Endothelial cell of umbilical vein (primary cell): ENCODE data around the gene ATPAF1. TPM values are rescaled to one million over a fixed set of nuclear protein-coding genes. Genes with fewer than 3 reads are reported as not detected.

Experiments
- BruUV-seq: library from RNA; stranded (reverse); fragments of 400-500 nt; replicated peaks from 2 replicates; lab custom pipeline; 2021; lab: Mats Ljungman, UMichigan
- CTCF ChIA-PET: fragments of 300-600, 350-600 bp; sonication (Branson Sonifier 250); formaldehyde crosslinking; loops from one replicate; lab custom pipeline; 2021; ENCODE audit warnings: antibody characterized with exemption, inconsistent platforms; lab: Charles Lee
- POLR2A ChIA-PET: fragments of 300-600, 350-600 bp; sonication (Branson Sonifier 250); formaldehyde crosslinking; loops from one replicate; lab custom pipeline; 2021; ENCODE audit warnings: antibody characterized with exemption, inconsistent platforms; lab: Charles Lee
- DNase-seq: peaks from one replicate; pipeline ENCODE4 v3.0.0-alpha.2; 2011; ENCODE audit warnings: low read depth, low spot score
- FAIRE-seq: peaks from 2 replicates; lab custom pipeline; 2011; peaks lifted over from hg19 to GRCh38; lab: Jason Lieb, UNC
- H2AFZ ChIP-seq: 2 replicates; pipeline ENCODE4 v1.6.0; 2012; ENCODE audit warnings: low read depth, low read length, control low read depth, inconsistent platforms
- H3K27ac ChIP-seq: 2 replicates; pipeline ENCODE4 v1.5.1; 2011; ENCODE audit warnings: low read depth, mild to moderate bottlenecking, control low read depth, low read length, moderate library complexity; ENCODE audit not compliant: insufficient read depth
- H3K27me3 ChIP-seq, 2 experiments: 2 replicates each; pipeline versions ENCODE4 v1.6.0 to v1.6.1; 2011; ENCODE audit warnings: low read length in 2 of 2, mixed read lengths in 1 of 2; ENCODE audit not compliant: control insufficient read depth in 2 of 2, insufficient read depth in 2 of 2
- H3K36me3 ChIP-seq, 2 experiments: 2 replicates in 1 of 2; 3 replicates in 1 of 2; pipeline ENCODE4 v1.5.1; 2011; ENCODE audit warnings: low read length in 2 of 2, mild to moderate bottlenecking in 1 of 2, moderate library complexity in 1 of 2; ENCODE audit not compliant: control insufficient read depth in 2 of 2, insufficient read depth in 2 of 2; ENCODE audit errors: extremely low read depth in 1 of 2
- H3K4me1 ChIP-seq: 3 replicates; pipeline ENCODE4 v1.5.1; 2011; ENCODE audit warnings: mild to moderate bottlenecking, low read length; ENCODE audit not compliant: control insufficient read depth, insufficient read depth; ENCODE audit errors: extremely low read depth
- H3K4me2 ChIP-seq: 2 replicates; pipeline ENCODE4 v1.6.1; 2011; ENCODE audit warnings: low read length, control low read depth, mixed read lengths; ENCODE audit not compliant: insufficient read depth
- H3K4me3 ChIP-seq, 3 experiments: fragments of 200-600 bp in 1 of 3; sonication (generic), shearing (Covaris generic) in 1 of 3; replicated peaks in 1 of 3; 2 replicates each; pipeline ENCODE4 v1.5.1; 2011 to 2016; ENCODE audit warnings: control low read depth in 3 of 3, low read length in 3 of 3, mild to moderate bottlenecking in 2 of 3, inconsistent platforms in 1 of 3, low read depth in 1 of 3, moderate library complexity in 1 of 3; ENCODE audit not compliant: insufficient read depth in 1 of 3
- H3K79me2 ChIP-seq: 2 replicates; pipeline ENCODE4 v1.6.0; 2012; ENCODE audit warnings: low read length, inconsistent platforms; ENCODE audit not compliant: control insufficient read depth, insufficient read depth
- H3K9ac ChIP-seq: replicated peaks from 2 replicates; pipeline ENCODE3; 2011; ENCODE audit warnings: low read length, control low read depth; ENCODE audit not compliant: insufficient read depth; ENCODE audit errors: extremely low read depth
- H3K9me1 ChIP-seq: replicated peaks from 3 replicates; pipeline ENCODE4 v1.6.0; 2011; ENCODE audit warnings: mild to moderate bottlenecking, low read length; ENCODE audit not compliant: control insufficient read depth, insufficient read depth; ENCODE audit errors: extremely low read depth
- H3K9me3 ChIP-seq: replicated peaks from 2 replicates; pipeline ENCODE4 v1.5.1; 2012; ENCODE audit warnings: low read length, inconsistent platforms; ENCODE audit not compliant: control insufficient read depth, insufficient read depth
- H4K20me1 ChIP-seq: replicated peaks from 2 replicates; pipeline ENCODE3; 2011; ENCODE audit warnings: mild to moderate bottlenecking, low read length; ENCODE audit not compliant: control insufficient read depth, insufficient read depth; ENCODE audit errors: extremely low read depth
- CTCF ChIP-seq, 2 donors: IDR thresholded peaks; 1 replicate in 1 of 2; 2 replicates in 1 of 2; pipeline ENCODE4 v1.5.1; 2011; ENCODE audit warnings: low read length in 2 of 2, mild to moderate bottlenecking in 2 of 2, moderate library complexity in 2 of 2, control low read depth in 1 of 2, inconsistent platforms in 1 of 2, low read depth in 1 of 2; ENCODE audit not compliant: insufficient read depth in 1 of 2; ENCODE audit errors: extremely low read depth in 1 of 2
- EZH2 ChIP-seq: IDR thresholded peaks from 2 replicates; pipeline ENCODE4 v1.6.1; 2012; ENCODE audit warnings: borderline replicate concordance, low read depth, mild to moderate bottlenecking, moderate library complexity, low read length, inconsistent platforms; ENCODE audit not compliant: severe bottlenecking
- FOS ChIP-seq: IDR thresholded peaks from 2 replicates; pipeline ENCODE4 v1.6.1; 2011; ENCODE audit warnings: mild to moderate bottlenecking, low read length, moderate library complexity, borderline replicate concordance; ENCODE audit not compliant: insufficient read depth
- GATA2 ChIP-seq: IDR thresholded peaks from 2 replicates; pipeline ENCODE4 v1.7.0; 2011; ENCODE audit warnings: low read depth, mild to moderate bottlenecking, moderate library complexity, mixed read lengths, low read length; ENCODE audit not compliant: insufficient read length, insufficient read depth
- JUN ChIP-seq: IDR thresholded peaks from 2 replicates; pipeline ENCODE4 v1.6.1; 2011; ENCODE audit warnings: borderline replicate concordance, low read depth; ENCODE audit not compliant: insufficient read length, insufficient read depth
- MAX ChIP-seq: IDR thresholded peaks from 2 replicates; pipeline ENCODE4 v1.6.1; 2011; ENCODE audit not compliant: insufficient read depth, insufficient read length
- MYC ChIP-seq: IDR thresholded peaks from one replicate; pipeline ENCODE4 v1.6.1; 2011; ENCODE audit warnings: mild to moderate bottlenecking, low read depth, low read length
- POLR2A ChIP-seq: IDR thresholded peaks from 2 replicates; pipeline ENCODE4 v1.6.1; 2012; ENCODE audit warnings: low read depth, mild to moderate bottlenecking, control low read depth, low read length
- POLR2AphosphoS5 ChIP-seq: IDR thresholded peaks from 2 replicates; pipeline ENCODE4 v1.6.1; 2012; ENCODE audit warnings: low read depth, mild to moderate bottlenecking, control low read depth, low read length, moderate library complexity; ENCODE audit not compliant: insufficient read depth
- dilution Hi-C: fragments of 300-500 bp; cut with MboI; formaldehyde crosslinking; loops from one replicate; pipeline ENCODE4 v1.15.0; 2019; ENCODE audit warnings: low sequenced_read_pairs; ENCODE audit not compliant: extremely low pct_ligation_motif_present
- intact Hi-C: fragments of 100-400 bp; cut with micrococcal nuclease; formaldehyde crosslinking; loops from one replicate; pipeline ENCODE4 v1.10.0; 2022
- polyA plus RNA-seq, 4 experiments: library from polyadenylated mRNA; depleted of rRNA in 3 of 4; stranded (reverse) in 3 of 4; unstranded in 1 of 4; fragments of >200 nt; gene quantifications; 2 replicates each; pipeline versions ENCODE4 v1.2.1 to v1.2.3, GENCODE V29; 2011 to 2012; ENCODE audit warnings: missing spikeins in 1 of 4
- total RNA-seq: library from RNA; stranded (reverse); gene quantifications from 2 replicates; pipeline ENCODE4 v1.2.3, GENCODE V29; 2021

The ATPAF1 gene
- total and polyA plus RNA-seq, 2 donors (not counting 3 experiments of a cell fraction or from before 2014, with no cell fraction given), result 28.3 to 29.6 TPM

GRCh38 chr1:46643368-46643775 lies 24.8 kb downstream of the ATPAF1 start:
- ChIA-PET CTCF (interaction anchor here (1.3 kb wide), 1 partner anchor 9 kb away, joined by 6 read pairs; no protein-coding TSS in a partner anchor), POLR2A (no interaction called here)
- Histone ChIP-seq H2AFZ (no peak overlapping the region), H3K36me3 (peaks cover 0 to 3% of the 10 kb centered on the region in 2 experiments), H3K9me1 (no peaks in the 10 kb centered on the region), H3K9me3 (no peaks in the 10 kb centered on the region), H4K20me1 (no peaks in the 10 kb centered on the region), H3K4me3 (no peak overlapping the region), H3K4me2 (no peak overlapping the region), H3K4me1 (no peaks in the 10 kb centered on the region), H3K9ac (no peak overlapping the region), H3K27ac (no peak overlapping the region), H3K79me2 (no peaks in the 10 kb centered on the region), H3K27me3 (no peaks in the 10 kb centered on the region)
- FAIRE-seq (no peak), DNase-seq (peak; percentile 54)
- no TSS peak for BruUV-seq
- dilution Hi-C loops (no loop called here), intact Hi-C loops (no loop called here)
- no peak for TF ChIP-seq FOS
- no peak for TF ChIP-seq MYC
- TF ChIP-seq JUN, result no peak
- TF ChIP-seq MAX, result no peak
- no peak for TF ChIP-seq GATA2
- TF ChIP-seq POLR2AphosphoS5, result no peak
- TF ChIP-seq CTCF (IDR thresholded peaks at IDR 0.05; ENCODE audit: extremely low read depth in 1 of 2, insufficient read depth in 1 of 2, low read depth in 1 of 2, low read length in 2 of 2), result no peak
- TF ChIP-seq POLR2A, result no peak
- no peak for TF ChIP-seq EZH2
